Erythroblast (primary cell): Measurements from ENCODE around the gene TBCC.

ENCODE experiments used
- DNase-seq, 2 experiments: peaks; one replicate each; lab custom pipeline; 2025; lab: John Stamatoyannopoulos, UW
- GATA1 ChIP-seq: IDR thresholded peaks from 2 replicates; pipeline ENCODE4 v1.6.1; 2011; ENCODE audit warnings: low read depth, mild to moderate bottlenecking, control low read depth, low read length, moderate library complexity
- POLR2A ChIP-seq: IDR thresholded peaks from 2 replicates; pipeline ENCODE4 v1.6.1; 2011; ENCODE audit warnings: mild to moderate bottlenecking, low read length

TBCC gene, protein sequence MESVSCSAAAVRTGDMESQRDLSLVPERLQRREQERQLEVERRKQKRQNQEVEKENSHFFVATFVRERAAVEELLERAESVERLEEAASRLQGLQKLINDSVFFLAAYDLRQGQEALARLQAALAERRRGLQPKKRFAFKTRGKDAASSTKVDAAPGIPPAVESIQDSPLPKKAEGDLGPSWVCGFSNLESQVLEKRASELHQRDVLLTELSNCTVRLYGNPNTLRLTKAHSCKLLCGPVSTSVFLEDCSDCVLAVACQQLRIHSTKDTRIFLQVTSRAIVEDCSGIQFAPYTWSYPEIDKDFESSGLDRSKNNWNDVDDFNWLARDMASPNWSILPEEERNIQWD

DNA sequence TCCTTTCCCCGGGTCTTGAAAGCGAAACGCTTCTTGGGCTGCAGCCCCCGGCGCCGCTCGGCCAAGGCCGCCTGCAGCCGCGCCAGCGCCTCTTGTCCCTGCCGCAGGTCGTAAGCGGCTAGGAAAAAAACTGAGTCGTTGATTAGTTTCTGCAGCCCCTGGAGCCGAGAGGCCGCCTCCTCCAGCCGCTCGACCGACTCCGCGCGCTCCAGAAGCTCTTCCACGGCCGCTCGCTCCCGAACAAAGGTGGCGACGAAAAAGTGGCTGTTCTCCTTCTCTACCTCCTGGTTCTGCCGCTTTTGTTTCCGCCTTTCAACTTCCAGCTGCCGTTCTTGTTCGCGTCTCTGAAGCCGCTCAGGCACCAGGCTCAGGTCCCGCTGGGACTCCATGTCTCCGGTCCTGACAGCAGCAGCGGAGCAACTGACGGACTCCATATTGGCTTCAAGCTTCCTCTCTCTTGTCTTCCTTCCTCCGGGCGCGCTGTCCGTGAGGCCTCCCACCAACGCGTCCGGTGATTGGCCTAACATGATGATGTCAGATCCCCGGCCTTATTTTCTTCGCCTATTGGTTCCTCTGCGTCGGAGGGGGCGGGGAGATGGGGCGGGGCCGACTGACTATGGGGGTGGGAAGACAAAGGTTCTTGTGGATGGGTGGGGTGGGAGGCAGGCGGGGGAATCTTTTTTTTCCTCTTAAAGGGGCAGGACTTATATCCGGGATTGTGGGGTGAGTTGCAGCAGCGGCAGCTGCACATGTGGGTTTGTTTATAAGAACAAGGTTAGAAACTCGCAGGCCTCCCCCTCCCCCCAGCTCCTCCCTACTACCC, at the start of gene TBCC:
Gene TBCC, minus strand, starts transcription at position 464 of the 823 bp plus-strand sequence. Its CDS starts 30 bp downstream, at position 434.
- DNase-seq = peak; percentile 98
- TF ChIP-seq POLR2A = peak; percentile 97
- TF ChIP-seq GATA1 = no peak

DNA sequence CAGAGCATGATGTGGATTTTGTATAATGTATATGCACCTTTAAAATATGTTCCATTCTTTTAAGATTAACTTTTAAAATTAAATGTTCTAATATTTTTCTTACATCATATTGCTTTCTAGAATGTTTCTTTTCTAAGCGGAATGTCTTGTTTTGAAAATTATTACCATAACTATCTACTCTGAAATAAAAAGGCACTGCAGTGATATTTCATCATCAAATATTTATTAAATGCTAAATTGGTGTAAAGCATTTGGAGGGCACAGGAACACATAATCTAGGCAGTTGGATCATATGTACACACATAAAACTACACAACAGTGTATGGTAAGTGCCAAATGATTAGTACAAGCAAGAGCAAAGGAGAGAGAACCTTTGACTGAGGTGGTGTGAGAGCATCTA, 49.7 kb upstream of the TBCC start:
- TF ChIP-seq GATA1 (no peak), POLR2A (no peak)
- no peak for DNase-seq

DNA sequence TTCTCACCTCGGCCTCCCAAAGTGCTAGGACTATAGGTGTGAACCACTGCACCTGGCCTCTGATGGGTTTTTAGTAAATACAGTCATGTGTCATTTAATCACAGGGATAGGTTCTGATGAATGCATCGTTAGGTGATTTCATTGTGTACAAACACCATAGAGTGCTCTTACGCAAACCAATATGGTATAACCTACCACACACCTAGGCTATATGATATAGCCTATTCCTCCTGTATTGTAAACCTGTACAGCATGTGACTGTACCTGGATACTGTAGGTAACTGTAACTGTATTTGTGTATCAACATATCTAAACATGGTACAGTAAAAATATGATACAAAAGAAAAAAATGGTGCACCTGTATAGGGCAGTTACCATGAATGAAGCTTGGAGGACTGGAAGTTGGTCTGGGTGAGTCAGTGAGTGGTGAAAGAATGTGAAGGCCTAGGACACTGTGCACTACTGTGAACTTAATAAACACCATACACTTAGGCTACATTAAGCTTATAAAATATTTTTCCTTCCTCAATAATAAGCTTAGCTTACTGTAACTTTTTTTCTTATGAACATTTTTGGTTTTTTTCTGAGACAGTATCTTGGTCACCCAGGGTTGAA, 45.9 kb upstream of the TBCC start:
- DNase-seq = no peak
- peak; percentile 3 for TF ChIP-seq POLR2A
- no peak for TF ChIP-seq GATA1

DNA sequence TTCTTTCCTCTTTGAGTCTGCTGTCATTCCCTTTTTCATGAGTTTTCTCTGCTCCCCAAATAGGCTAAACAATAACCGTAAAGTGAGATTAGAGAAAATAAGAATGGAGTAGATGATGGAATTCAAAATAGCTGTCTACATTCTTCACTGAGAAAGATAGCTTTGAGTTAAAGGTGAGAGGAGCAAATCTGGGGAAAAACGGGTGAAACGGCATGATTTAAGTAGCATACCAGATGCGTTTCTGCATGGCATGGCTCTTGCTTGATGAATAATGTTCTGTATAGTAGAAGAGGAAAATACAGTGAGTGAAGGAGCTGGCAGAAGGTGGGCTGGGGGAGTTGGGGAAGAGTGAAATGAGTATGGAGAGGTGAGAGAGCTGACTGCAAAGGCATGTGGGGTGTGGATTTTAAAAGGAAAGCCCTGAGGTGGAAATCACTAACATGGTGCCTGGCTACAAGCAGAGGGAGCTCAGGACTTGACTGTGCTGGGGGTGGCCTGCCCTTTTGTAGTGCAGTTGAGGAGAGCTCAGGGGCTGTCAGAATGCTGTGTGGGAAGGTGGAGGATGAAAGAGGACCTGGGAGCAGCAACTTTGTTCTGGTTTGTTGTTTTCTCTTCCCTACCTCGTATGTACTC, 44.8 kb upstream of the TBCC start:
- TF ChIP-seq GATA1 (no peak), POLR2A (peak; percentile 6)
- no peak for DNase-seq

GRCh38 chr6:42788671-42789070, 42.8 kb upstream of the TBCC start:
- TF ChIP-seq POLR2A = peak; percentile 18
- TF ChIP-seq GATA1 = no peak
- DNase-seq = no peak

DNA sequence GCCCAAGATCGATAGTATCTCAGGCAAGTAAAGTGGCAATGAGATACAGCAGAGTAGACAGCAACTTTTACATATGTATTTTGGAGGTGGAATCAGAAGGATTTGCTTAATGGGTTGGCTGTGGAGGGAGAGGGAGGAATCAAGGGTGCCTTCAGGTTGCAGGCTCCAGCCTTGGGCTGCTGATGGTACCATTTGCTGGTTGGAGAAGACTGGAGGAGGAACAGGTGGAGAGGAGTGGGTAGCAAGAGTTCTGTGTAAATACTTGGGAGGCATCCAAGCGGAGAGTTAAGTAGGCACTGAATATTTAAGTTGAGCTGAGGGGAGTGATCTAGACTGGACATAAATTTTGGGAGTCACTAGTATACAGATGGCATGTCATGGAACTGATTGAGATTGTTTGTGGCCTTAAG, 41.2 kb upstream of the TBCC start:
- no peak for DNase-seq
- no peak for TF ChIP-seq POLR2A
- no peak for TF ChIP-seq GATA1

GRCh38 chr6:42786525-42786985, 40.7 kb upstream of the TBCC start:
- DNase-seq = no peak
- TF ChIP-seq POLR2A (no peak), GATA1 (no peak)

DNA sequence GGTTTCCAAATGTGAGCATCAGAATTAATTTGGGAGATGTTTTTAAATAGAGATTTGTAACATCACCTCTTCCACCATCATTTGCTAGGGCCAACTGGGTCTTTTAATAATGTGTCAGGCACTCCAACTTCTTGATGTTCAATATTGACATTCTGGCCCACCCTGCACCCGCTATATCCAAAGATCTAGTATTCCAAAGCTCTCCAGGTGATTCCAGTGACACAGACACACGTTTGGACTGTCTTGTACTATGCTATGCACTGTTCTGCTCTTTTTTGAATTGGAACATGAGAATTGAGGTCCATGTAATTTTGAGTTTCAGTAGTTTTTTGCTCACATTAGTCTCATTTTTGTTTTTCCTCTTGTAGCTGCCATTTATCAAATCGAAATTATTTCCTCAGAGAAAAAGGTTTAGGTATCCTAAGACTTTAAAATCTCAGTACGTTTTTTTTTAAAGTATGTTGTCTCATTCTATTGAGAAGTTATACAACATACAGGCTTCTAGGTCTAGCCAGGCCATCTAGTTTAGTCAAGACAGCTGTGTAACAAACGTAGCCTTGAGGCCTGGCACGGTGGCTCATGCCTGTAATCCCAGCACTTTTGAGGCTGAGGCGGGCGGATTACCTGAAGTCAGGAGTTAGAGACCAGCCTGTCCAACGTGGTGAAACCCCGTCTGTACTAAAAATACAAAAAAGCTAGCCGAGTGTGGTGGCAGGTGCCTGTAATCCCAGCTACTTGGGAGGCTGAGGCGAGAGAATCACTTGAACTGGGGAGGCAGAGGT, 39.0 kb upstream of the TBCC start:
- no peak for DNase-seq
- TF ChIP-seq GATA1 = no peak
- TF ChIP-seq POLR2A = no peak

DNA sequence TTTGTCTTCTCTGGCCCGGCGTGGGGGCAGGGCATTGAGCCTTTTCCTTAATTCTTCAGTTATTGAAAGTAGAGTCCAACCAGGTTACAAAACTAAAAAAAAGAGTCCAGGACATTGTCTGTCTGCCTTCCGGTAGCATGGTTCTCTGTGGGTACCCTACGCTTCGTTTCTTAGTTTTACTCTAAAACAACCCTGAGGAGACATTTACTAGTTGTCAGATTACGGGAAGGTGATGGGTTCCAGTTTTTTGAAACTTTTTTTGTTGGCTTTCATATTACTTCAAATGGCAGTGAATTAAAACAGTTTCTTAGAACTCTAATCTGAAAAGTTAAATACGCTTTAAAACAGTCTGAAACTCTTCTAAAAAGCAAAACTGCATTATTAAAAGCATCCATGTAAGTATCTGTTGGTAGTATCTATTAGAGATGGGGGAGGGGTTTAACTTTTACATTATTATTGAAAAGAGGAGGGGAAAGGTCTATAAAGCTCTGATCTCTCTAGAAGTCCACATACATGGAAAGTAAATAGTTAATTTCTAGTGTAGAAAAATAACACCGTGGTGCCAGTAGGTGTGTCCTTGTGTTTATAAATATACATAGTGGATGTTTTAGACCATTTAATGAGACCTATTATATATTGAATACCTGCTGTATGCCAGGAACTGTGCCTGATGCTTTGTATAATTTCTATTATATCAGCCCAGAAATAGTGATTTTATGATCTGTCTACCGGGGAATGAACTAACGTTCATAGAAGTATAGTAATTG, 38.2 kb upstream of the TBCC start:
- peak in 1 of 2 experiments; percentile 41 for DNase-seq
- TF ChIP-seq POLR2A = no peak
- no peak for TF ChIP-seq GATA1

- peak; percentile 89 to 94 for DNase-seq
- TF ChIP-seq GATA1 = no peak
- TF ChIP-seq POLR2A = peak; percentile 85
Measured at GRCh38 chr6:42783177-42783875, 37.4 kb upstream of the TBCC start.

GRCh38 chr6:42782689-42783176, 36.8 kb upstream of the TBCC start:
- peak; percentile 80 to 87 for DNase-seq
- TF ChIP-seq POLR2A (no peak), GATA1 (no peak)
